A172 (cell line): ENCODE data around the gene ZPBP2. TPM values are rescaled to one million over a fixed set of nuclear protein-coding genes. Genes with fewer than 3 reads are reported as not detected.
"Not testable (repeated sequence)": the region's sequence is repeated elsewhere in the genome, so short reads cannot be mapped to it uniquely, and the experiment has no call there.

Experiments used
- DNase-seq: peaks from one replicate; pipeline ENCODE4 v3.0.0-alpha.2; 2015; ENCODE audit warnings: low spot score
- total RNA-seq: library from RNA; depleted of rRNA; stranded (reverse); fragments of >200 nt; shearing (Covaris generic); gene quantifications from 2 replicates; pipeline ENCODE4 v1.2.3, GENCODE V29; 2014; rRNA removed

Gene ZPBP2
- total RNA-seq = not detected in 2 replicates

- DNase-seq = no peak
Measured at GRCh38 chr17:39867880-39868553, at the start of gene ZPBP2. ZPBP2 (plus strand) TSS chr17:39868202; CDS start chr17:39868355, 153 bp downstream.

- no peak for DNase-seq
Measured at GRCh38 chr17:39818358-39819000, 49.5 kb upstream of the ZPBP2 start.

- DNase-seq = no peak
Measured at GRCh38 chr17:39820541-39820940, 47.5 kb upstream of the ZPBP2 start.

- DNase-seq = no peak
Measured at GRCh38 chr17:39820987-39821386, 47.0 kb upstream of the ZPBP2 start.

- no peak for DNase-seq
Measured at GRCh38 chr17:39822051-39822451, 46.0 kb upstream of the ZPBP2 start.

- DNase-seq = no peak
Measured at GRCh38 chr17:39823407-39824054, 44.5 kb upstream of the ZPBP2 start.

GRCh38 chr17:39826334-39826733 lies 41.7 kb upstream of the ZPBP2 start:
- DNase-seq = no peak

GRCh38 chr17:39828443-39828842 lies 39.6 kb upstream of the ZPBP2 start:
- DNase-seq = no peak

GRCh38 chr17:39831588-39831987 lies 36.4 kb upstream of the ZPBP2 start:
- DNase-seq = no peak

GRCh38 chr17:39834017-39834416 lies 34.0 kb upstream of the ZPBP2 start:
- DNase-seq = no peak

- no peak for DNase-seq
Measured at GRCh38 chr17:39835038-39835786, 32.8 kb upstream of the ZPBP2 start.

GRCh38 chr17:39836117-39836516 lies 31.9 kb upstream of the ZPBP2 start:
- DNase-seq = no peak

- DNase-seq = no peak
Measured at GRCh38 chr17:39838057-39838456, 29.9 kb upstream of the ZPBP2 start.

- DNase-seq = no peak
Measured at GRCh38 chr17:39838784-39839183, 29.2 kb upstream of the ZPBP2 start.

GRCh38 chr17:39841134-39841683 lies 26.8 kb upstream of the ZPBP2 start:
- no peak for DNase-seq

- DNase-seq = no peak
Measured at GRCh38 chr17:39845052-39845846, 22.8 kb upstream of the ZPBP2 start.

- no peak for DNase-seq
Measured at GRCh38 chr17:39846205-39846604, 21.8 kb upstream of the ZPBP2 start.

GRCh38 chr17:39848600-39848999 lies 19.4 kb upstream of the ZPBP2 start:
- no peak for DNase-seq

- not testable (repeated sequence) for DNase-seq
Measured at GRCh38 chr17:39850186-39850585, 17.8 kb upstream of the ZPBP2 start.

GRCh38 chr17:39852239-39852638 lies 15.8 kb upstream of the ZPBP2 start:
- DNase-seq = no peak

GRCh38 chr17:39854909-39855308 lies 13.1 kb upstream of the ZPBP2 start:
- DNase-seq = no peak
